Measurements from ENCODE around the gene NEMP2.

Gene NEMP2

DNA sequence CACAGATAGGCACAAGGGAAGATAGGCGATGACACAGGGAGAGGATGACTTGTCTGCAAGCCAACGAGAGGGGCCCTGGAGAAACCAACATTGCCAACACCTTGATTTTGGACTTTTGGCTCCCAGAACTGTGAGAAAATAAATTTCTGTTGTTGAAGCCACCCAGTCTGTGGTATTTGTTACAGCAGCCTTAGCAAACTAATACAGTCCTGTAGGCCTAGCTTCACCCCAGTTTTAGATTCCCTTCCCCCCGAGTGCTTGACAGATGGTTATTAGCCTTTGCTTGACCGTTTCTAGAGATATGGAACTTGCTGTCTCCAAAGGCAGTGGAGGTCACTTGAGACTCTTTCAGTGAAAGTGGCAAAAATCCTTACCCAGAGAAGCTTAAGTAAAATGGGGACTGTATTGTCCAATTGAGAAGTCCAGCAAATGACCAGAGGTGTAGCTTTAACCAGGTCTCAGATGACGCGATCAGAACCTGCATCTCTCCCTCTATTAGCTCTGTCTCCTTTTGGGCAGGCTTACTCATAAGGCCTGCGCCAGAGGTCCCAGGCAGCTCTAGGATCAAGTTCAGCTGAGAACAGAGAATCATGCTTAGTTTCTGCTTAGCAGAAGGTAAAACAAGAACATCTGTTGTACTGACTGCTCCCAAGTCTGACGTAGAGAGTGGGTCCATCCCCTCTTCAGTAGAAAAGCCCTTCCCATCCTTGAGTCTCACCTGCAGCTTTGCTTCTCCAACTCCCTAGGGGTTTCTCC is 76.0 kb downstream of the NEMP2 start (continued):
- TF ChIP-seq, protein P1, sequence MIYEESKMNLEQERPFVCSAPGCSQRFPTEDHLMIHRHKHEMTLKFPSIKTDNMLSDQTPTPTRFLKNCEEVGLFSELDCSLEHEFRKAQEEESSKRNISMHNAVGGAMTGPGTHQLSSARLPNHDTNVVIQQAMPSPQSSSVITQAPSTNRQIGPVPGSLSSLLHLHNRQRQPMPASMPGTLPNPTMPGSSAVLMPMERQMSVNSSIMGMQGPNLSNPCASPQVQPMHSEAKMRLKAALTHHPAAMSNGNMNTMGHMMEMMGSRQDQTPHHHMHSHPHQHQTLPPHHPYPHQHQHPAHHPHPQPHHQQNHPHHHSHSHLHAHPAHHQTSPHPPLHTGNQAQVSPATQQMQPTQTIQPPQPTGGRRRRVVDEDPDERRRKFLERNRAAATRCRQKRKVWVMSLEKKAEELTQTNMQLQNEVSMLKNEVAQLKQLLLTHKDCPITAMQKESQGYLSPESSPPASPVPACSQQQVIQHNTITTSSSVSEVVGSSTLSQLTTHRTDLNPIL (CRISPR knock-in tag; IDR thresholded peaks at IDR 0.05; ENCODE audit: low read depth) = no peak
- TF ChIP-seq, protein P2, sequence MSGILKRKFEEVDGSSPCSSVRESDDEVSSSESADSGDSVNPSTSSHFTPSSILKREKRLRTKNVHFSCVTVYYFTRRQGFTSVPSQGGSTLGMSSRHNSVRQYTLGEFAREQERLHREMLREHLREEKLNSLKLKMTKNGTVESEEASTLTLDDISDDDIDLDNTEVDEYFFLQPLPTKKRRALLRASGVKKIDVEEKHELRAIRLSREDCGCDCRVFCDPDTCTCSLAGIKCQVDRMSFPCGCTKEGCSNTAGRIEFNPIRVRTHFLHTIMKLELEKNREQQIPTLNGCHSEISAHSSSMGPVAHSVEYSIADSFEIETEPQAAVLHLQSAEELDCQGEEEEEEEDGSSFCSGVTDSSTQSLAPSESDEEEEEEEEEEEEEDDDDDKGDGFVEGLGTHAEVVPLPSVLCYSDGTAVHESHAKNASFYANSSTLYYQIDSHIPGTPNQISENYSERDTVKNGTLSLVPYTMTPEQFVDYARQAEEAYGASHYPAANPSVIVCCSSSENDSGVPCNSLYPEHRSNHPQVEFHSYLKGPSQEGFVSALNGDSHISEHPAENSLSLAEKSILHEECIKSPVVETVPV (CRISPR knock-in tag; IDR thresholded peaks at IDR 0.05) = no peak
- TF ChIP-seq SNAI2 (CRISPR knock-in tag; IDR thresholded peaks at IDR 0.05) = no peak
- TF ChIP-seq TOX (CRISPR knock-in tag; IDR thresholded peaks at IDR 0.05; ENCODE audit: borderline replicate concordance) = no peak

DNA sequence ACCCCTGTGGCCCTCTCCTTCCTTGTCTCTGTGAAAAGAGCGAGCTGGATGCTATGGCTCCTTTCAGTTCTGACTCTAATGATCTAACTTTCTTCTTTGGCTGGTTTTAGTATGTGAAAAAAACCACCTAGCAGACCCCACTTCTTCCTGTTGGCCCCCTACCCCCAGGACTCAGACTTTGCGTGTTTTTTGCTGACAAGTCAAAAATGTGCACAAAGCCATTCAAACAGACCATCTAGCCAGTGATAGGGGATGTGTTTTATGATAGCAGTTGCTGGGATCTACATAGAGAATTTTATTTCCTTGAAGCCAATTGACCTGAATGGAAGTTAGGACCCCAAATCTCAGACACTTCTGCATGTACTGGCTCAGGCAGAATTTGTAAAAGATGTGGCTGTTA is 77.3 kb downstream of the NEMP2 start:
- no peak for ATAC-seq
- TF ChIP-seq TCF4 (CRISPR knock-in tag; IDR thresholded peaks at IDR 0.05; ENCODE audit: borderline replicate concordance) (no peak), ISL1 (CRISPR knock-in tag; IDR thresholded peaks at IDR 0.05) (no peak)
- TF ChIP-seq, protein P1 (CRISPR knock-in tag; IDR thresholded peaks at IDR 0.05; ENCODE audit: low read depth) = no peak

DNA sequence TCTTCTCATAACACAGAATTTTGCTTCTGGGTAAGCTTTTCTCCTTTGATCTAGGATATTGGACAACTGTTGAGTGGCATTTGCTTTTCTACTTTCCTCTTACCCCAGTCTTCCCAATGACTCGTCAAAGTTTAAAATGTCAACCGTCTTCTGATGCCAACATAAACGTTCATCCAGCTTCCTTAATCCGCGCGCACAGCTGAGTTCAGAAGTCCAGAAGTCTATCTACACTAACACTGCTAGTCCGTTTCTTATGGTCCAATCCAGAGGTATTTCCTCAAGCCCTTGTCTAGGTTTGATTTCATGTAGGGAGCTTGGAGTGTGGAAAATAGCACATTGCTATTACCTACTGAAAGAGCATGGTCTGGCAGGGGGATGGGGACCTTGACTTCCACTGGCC is 77.7 kb downstream of the NEMP2 start:
- ATAC-seq = no peak
- TF ChIP-seq OSR1 (CRISPR knock-in tag; IDR thresholded peaks at IDR 0.05) (no peak), ARNTL (CRISPR knock-in tag; IDR thresholded peaks at IDR 0.05; ENCODE audit: borderline replicate concordance, low read depth) (no peak), ISL1 (CRISPR knock-in tag; IDR thresholded peaks at IDR 0.05) (no peak), ESRRG (CRISPR knock-in tag; IDR thresholded peaks at IDR 0.05) (no peak), SNAI2 (CRISPR knock-in tag; IDR thresholded peaks at IDR 0.05) (no peak), ZNF565 (CRISPR knock-in tag; conservative IDR thresholded peaks at IDR 0.05; ENCODE audit: low read depth) (no peak), CSDC2 (CRISPR knock-in tag; IDR thresholded peaks at IDR 0.05) (no peak), TOX (CRISPR knock-in tag; IDR thresholded peaks at IDR 0.05; ENCODE audit: borderline replicate concordance) (no peak), RARB (CRISPR knock-in tag; IDR thresholded peaks at IDR 0.05) (no peak), PPARA (CRISPR knock-in tag; IDR thresholded peaks at IDR 0.05; ENCODE audit: borderline replicate concordance) (no peak), ZNF8 (CRISPR knock-in tag; IDR thresholded peaks at IDR 0.05) (no peak), ZFP30 (CRISPR knock-in tag; IDR thresholded peaks at IDR 0.05) (no peak), BACH2 (CRISPR knock-in tag; IDR thresholded peaks at IDR 0.05; ENCODE audit: borderline replicate concordance) (no peak), ZC3H10 (CRISPR knock-in tag; IDR thresholded peaks at IDR 0.05) (no peak), GLIS3 (CRISPR knock-in tag; IDR thresholded peaks at IDR 0.05) (no peak)
- TF ChIP-seq, protein P3, sequence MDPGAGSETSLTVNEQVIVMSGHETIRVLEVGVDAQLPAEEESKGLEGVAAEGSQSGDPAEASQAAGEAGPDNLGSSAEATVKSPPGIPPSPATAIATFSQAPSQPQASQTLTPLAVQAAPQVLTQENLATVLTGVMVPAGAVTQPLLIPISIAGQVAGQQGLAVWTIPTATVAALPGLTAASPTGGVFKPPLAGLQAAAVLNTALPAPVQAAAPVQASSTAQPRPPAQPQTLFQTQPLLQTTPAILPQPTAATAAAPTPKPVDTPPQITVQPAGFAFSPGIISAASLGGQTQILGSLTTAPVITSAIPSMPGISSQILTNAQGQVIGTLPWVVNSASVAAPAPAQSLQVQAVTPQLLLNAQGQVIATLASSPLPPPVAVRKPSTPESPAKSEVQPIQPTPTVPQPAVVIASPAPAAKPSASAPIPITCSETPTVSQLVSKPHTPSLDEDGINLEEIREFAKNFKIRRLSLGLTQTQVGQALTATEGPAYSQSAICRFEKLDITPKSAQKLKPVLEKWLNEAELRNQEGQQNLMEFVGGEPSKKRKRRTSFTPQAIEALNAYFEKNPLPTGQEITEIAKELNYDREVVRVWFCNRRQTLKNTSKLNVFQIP (CRISPR knock-in tag; IDR thresholded peaks at IDR 0.05; ENCODE audit: borderline replicate concordance, low read depth) = no peak
- TF ChIP-seq, protein P2 (CRISPR knock-in tag; IDR thresholded peaks at IDR 0.05) = no peak
- TF ChIP-seq, protein P4, sequence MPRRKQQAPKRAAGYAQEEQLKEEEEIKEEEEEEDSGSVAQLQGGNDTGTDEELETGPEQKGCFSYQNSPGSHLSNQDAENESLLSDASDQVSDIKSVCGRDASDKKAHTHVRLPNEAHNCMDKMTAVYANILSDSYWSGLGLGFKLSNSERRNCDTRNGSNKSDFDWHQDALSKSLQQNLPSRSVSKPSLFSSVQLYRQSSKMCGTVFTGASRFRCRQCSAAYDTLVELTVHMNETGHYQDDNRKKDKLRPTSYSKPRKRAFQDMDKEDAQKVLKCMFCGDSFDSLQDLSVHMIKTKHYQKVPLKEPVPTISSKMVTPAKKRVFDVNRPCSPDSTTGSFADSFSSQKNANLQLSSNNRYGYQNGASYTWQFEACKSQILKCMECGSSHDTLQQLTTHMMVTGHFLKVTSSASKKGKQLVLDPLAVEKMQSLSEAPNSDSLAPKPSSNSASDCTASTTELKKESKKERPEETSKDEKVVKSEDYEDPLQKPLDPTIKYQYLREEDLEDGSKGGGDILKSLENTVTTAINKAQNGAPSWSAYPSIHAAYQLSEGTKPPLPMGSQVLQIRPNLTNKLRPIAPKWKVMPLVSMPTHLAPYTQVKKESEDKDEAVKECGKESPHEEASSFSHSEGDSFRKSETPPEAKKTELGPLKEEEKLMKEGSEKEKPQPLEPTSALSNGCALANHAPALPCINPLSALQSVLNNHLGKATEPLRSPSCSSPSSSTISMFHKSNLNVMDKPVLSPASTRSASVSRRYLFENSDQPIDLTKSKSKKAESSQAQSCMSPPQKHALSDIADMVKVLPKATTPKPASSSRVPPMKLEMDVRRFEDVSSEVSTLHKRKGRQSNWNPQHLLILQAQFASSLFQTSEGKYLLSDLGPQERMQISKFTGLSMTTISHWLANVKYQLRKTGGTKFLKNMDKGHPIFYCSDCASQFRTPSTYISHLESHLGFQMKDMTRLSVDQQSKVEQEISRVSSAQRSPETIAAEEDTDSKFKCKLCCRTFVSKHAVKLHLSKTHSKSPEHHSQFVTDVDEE (CRISPR knock-in tag; IDR thresholded peaks at IDR 0.05) = no peak
- TF ChIP-seq, protein P1 (CRISPR knock-in tag; IDR thresholded peaks at IDR 0.05; ENCODE audit: low read depth) = no peak
- TF ChIP-seq, protein P5, sequence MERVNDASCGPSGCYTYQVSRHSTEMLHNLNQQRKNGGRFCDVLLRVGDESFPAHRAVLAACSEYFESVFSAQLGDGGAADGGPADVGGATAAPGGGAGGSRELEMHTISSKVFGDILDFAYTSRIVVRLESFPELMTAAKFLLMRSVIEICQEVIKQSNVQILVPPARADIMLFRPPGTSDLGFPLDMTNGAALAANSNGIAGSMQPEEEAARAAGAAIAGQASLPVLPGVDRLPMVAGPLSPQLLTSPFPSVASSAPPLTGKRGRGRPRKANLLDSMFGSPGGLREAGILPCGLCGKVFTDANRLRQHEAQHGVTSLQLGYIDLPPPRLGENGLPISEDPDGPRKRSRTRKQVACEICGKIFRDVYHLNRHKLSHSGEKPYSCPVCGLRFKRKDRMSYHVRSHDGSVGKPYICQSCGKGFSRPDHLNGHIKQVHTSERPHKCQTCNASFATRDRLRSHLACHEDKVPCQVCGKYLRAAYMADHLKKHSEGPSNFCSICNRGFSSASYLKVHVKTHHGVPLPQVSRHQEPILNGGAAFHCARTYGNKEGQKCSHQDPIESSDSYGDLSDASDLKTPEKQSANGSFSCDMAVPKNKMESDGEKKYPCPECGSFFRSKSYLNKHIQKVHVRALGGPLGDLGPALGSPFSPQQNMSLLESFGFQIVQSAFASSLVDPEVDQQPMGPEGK (CRISPR knock-in tag; IDR thresholded peaks at IDR 0.05; ENCODE audit: borderline replicate concordance) = no peak
